Activated T-cell treated with anti-CD3 and anti-CD28 coated beads, Interleukin-2, amount 50 U/mL, for 24 hours (primary cell): ENCODE data around the gene KPNA6.

Source experiments
- DNase-seq: peaks from one replicate; pipeline ENCODE4 v3.0.0-alpha.2; 2020
- H3K27ac Mint-ChIP-seq: 2 replicates; pipeline ENCODE4 v1.8.0; 2020; ENCODE audit warnings: mild to moderate bottlenecking, mixed read lengths
- H3K27me3 Mint-ChIP-seq: 2 replicates; pipeline ENCODE4 v1.8.0; 2020; ENCODE audit warnings: mixed read lengths
- H3K36me3 Mint-ChIP-seq: 2 replicates; pipeline ENCODE4 v1.8.0; 2020; ENCODE audit warnings: low read depth, mixed read lengths
- H3K4me1 Mint-ChIP-seq: 2 replicates; pipeline ENCODE4 v1.8.0; 2020; ENCODE audit warnings: low read depth, mixed read lengths
- H3K4me3 Mint-ChIP-seq: 2 replicates; pipeline ENCODE4 v1.8.0; 2020; ENCODE audit warnings: mild to moderate bottlenecking, moderate library complexity, mixed read lengths
- H3K9me3 Mint-ChIP-seq: 2 replicates; pipeline ENCODE4 v1.8.0; 2020; ENCODE audit warnings: mixed read lengths

KPNA6 gene

GRCh38 chr1:32181065-32181464 is 73.2 kb downstream of the KPNA6 start:
- H3K27me3 Mint-ChIP-seq, result no peaks in the 10 kb centered on the region
- H3K36me3 Mint-ChIP-seq, result peaks cover 68% of the 10 kb centered on the region
- DNase-seq, result no peak
- peak overlapping the region; percentile 99 for H3K27ac Mint-ChIP-seq
- H3K4me1 Mint-ChIP-seq, result peaks cover 54% of the 10 kb centered on the region
- H3K4me3 Mint-ChIP-seq, result peak overlapping the region; percentile 98
- no peaks in the 10 kb centered on the region for H3K9me3 Mint-ChIP-seq

- Mint-ChIP-seq H3K36me3 (peaks cover 70% of the 10 kb centered on the region), H3K27ac (peak overlapping the region; percentile 99), H3K4me1 (peaks cover 59% of the 10 kb centered on the region), H3K4me3 (peak overlapping the region; percentile 98), H3K9me3 (no peaks in the 10 kb centered on the region), H3K27me3 (no peaks in the 10 kb centered on the region)
- no peak for DNase-seq
Measured at GRCh38 chr1:32181563-32181962, 73.7 kb downstream of the KPNA6 start.

- DNase-seq, result no peak
- Mint-ChIP-seq H3K27me3 (no peaks in the 10 kb centered on the region), H3K9me3 (no peaks in the 10 kb centered on the region), H3K4me1 (peaks cover 61% of the 10 kb centered on the region), H3K27ac (peak overlapping the region; percentile 99), H3K4me3 (peak overlapping the region; percentile 98), H3K36me3 (peaks cover 72% of the 10 kb centered on the region)
Measured at GRCh38 chr1:32182060-32182459, 74.2 kb downstream of the KPNA6 start.

- no peak for DNase-seq
- peak overlapping the region; percentile 86 for H3K27ac Mint-ChIP-seq
- H3K4me1 Mint-ChIP-seq, result peaks cover 53% of the 10 kb centered on the region
- peak overlapping the region; percentile 98 for H3K4me3 Mint-ChIP-seq
- H3K9me3 Mint-ChIP-seq, result no peaks in the 10 kb centered on the region
- H3K36me3 Mint-ChIP-seq, result peaks cover 95% of the 10 kb centered on the region
- no peaks in the 10 kb centered on the region for H3K27me3 Mint-ChIP-seq
Measured at GRCh38 chr1:32184650-32185049, 76.8 kb downstream of the KPNA6 start.

GRCh38 chr1:32186077-32186476 is 78.2 kb downstream of the KPNA6 start:
- Mint-ChIP-seq H3K4me1 (peaks cover 48% of the 10 kb centered on the region), H3K9me3 (no peaks in the 10 kb centered on the region), H3K27me3 (no peaks in the 10 kb centered on the region), H3K27ac (peak overlapping the region; percentile 94), H3K4me3 (peak overlapping the region; percentile 19), H3K36me3 (peaks cover 97% of the 10 kb centered on the region)
- no peak for DNase-seq

- Mint-ChIP-seq H3K4me3 (peak overlapping the region; percentile 19), H3K36me3 (peaks cover 97% of the 10 kb centered on the region), H3K27ac (peak overlapping the region; percentile 94), H3K4me1 (peaks cover 44% of the 10 kb centered on the region), H3K9me3 (no peaks in the 10 kb centered on the region), H3K27me3 (no peaks in the 10 kb centered on the region)
- no peak for DNase-seq
Measured at GRCh38 chr1:32186491-32186890, 78.6 kb downstream of the KPNA6 start.

- H3K27ac Mint-ChIP-seq, result peak overlapping the region; percentile 44
- H3K36me3 Mint-ChIP-seq, result peaks cover 97% of the 10 kb centered on the region
- H3K27me3 Mint-ChIP-seq, result no peaks in the 10 kb centered on the region
- no peak for DNase-seq
- no peak overlapping the region for H3K4me3 Mint-ChIP-seq
- H3K9me3 Mint-ChIP-seq, result no peaks in the 10 kb centered on the region
- peaks cover 36% of the 10 kb centered on the region for H3K4me1 Mint-ChIP-seq
Measured at GRCh38 chr1:32187850-32188249, 80.0 kb downstream of the KPNA6 start.

GRCh38 chr1:32192220-32192948 is 84.5 kb downstream of the KPNA6 start:
- Mint-ChIP-seq H3K36me3 (peaks cover 100% of the 10 kb centered on the region), H3K27me3 (no peaks in the 10 kb centered on the region), H3K9me3 (no peaks in the 10 kb centered on the region), H3K4me1 (peaks cover 49% of the 10 kb centered on the region), H3K4me3 (no peak overlapping the region), H3K27ac (no peak overlapping the region)
- DNase-seq, result no peak

- H3K4me1 Mint-ChIP-seq, result peaks cover 64% of the 10 kb centered on the region
- peaks cover 91% of the 10 kb centered on the region for H3K36me3 Mint-ChIP-seq
- no peaks in the 10 kb centered on the region for H3K27me3 Mint-ChIP-seq
- H3K9me3 Mint-ChIP-seq, result no peaks in the 10 kb centered on the region
- DNase-seq, result no peak
- peak overlapping the region; percentile 59 for H3K27ac Mint-ChIP-seq
- H3K4me3 Mint-ChIP-seq, result no peak overlapping the region
Measured at GRCh38 chr1:32194984-32195383, 87.1 kb downstream of the KPNA6 start.

GRCh38 chr1:32195531-32195930 is 87.7 kb downstream of the KPNA6 start:
- Mint-ChIP-seq H3K9me3 (no peaks in the 10 kb centered on the region), H3K36me3 (peaks cover 86% of the 10 kb centered on the region), H3K4me1 (peaks cover 69% of the 10 kb centered on the region), H3K27me3 (no peaks in the 10 kb centered on the region), H3K4me3 (no peak overlapping the region), H3K27ac (peak overlapping the region; percentile 59)
- no peak for DNase-seq

- Mint-ChIP-seq H3K36me3 (peaks cover 79% of the 10 kb centered on the region), H3K4me3 (no peak overlapping the region), H3K27ac (peak overlapping the region; percentile 78), H3K4me1 (peaks cover 72% of the 10 kb centered on the region), H3K27me3 (no peaks in the 10 kb centered on the region), H3K9me3 (no peaks in the 10 kb centered on the region)
- no peak for DNase-seq
Measured at GRCh38 chr1:32195972-32196823, 88.3 kb downstream of the KPNA6 start.

GRCh38 chr1:32197074-32197473 is 89.2 kb downstream of the KPNA6 start:
- H3K36me3 Mint-ChIP-seq, result peaks cover 70% of the 10 kb centered on the region
- no peak overlapping the region for H3K4me3 Mint-ChIP-seq
- H3K9me3 Mint-ChIP-seq, result no peaks in the 10 kb centered on the region
- no peaks in the 10 kb centered on the region for H3K27me3 Mint-ChIP-seq
- H3K4me1 Mint-ChIP-seq, result peaks cover 81% of the 10 kb centered on the region
- DNase-seq, result no peak
- H3K27ac Mint-ChIP-seq, result peak overlapping the region; percentile 78

GRCh38 chr1:32197837-32198236 is 90.0 kb downstream of the KPNA6 start:
- peak overlapping the region; percentile 35 for H3K27ac Mint-ChIP-seq
- DNase-seq, result no peak
- no peak overlapping the region for H3K4me3 Mint-ChIP-seq
- peaks cover 63% of the 10 kb centered on the region for H3K36me3 Mint-ChIP-seq
- H3K9me3 Mint-ChIP-seq, result no peaks in the 10 kb centered on the region
- no peaks in the 10 kb centered on the region for H3K27me3 Mint-ChIP-seq
- peaks cover 82% of the 10 kb centered on the region for H3K4me1 Mint-ChIP-seq

GRCh38 chr1:32198237-32199042 is 90.6 kb downstream of the KPNA6 start:
- no peak for DNase-seq
- peaks cover 57% of the 10 kb centered on the region for H3K36me3 Mint-ChIP-seq
- no peaks in the 10 kb centered on the region for H3K27me3 Mint-ChIP-seq
- H3K9me3 Mint-ChIP-seq, result no peaks in the 10 kb centered on the region
- H3K27ac Mint-ChIP-seq, result peak overlapping the region; percentile 44
- H3K4me1 Mint-ChIP-seq, result peaks cover 80% of the 10 kb centered on the region
- no peak overlapping the region for H3K4me3 Mint-ChIP-seq
